ENCODE measurements around the gene GATAD2A. TPM values are rescaled to one million over a fixed set of nuclear protein-coding genes. Genes with fewer than 3 reads are reported as not detected.
A peak's percentile ranks its signal among the peaks of the same experiment; 100 is the strongest.

Gene GATAD2A
- total and polyA plus RNA-seq, 9 of the 15 experiments (the other 6 are each of a cell fraction or from before 2014, with no cell fraction given) = 2.4 to 226 (median 44.2) TPM

GRCh38 chr19:19541616-19542015 is 136.1 kb downstream of the GATAD2A start:
- Histone ChIP-seq H3K4me3 (no peak overlapping the region), H3K36me3 (ENCODE audit: control insufficient read depth, insufficient read depth, low read length) (no peaks in the 10 kb centered on the region), H3K9ac (ENCODE audit: insufficient read depth in 1 of 2, low read depth in 2 of 2, low read length in 2 of 2) (peak overlapping the region in 1 of 2 experiments; percentile 61; a peak in 1 of 4 replicates), H4K20me1 (replicated peaks; ENCODE audit: control insufficient read depth, insufficient read depth, low read length) (no peaks in the 10 kb centered on the region), H2AFZ (ENCODE audit: low read depth, low read length) (0 out of 2 replicates have a peak overlapping the region, but pooled peaks have one; percentile 39), H3K27me3 (ENCODE audit: control insufficient read depth in 2 of 2, insufficient read depth in 2 of 2, low read length in 2 of 2) (peaks cover 3 to 13% of the 10 kb centered on the region in 2 experiments; a peak in 1 of 5 replicates), H3K79me2 (ENCODE audit: control insufficient read depth, insufficient read depth, low read length) (no peaks in the 10 kb centered on the region), H3K9me1 (ENCODE audit: control insufficient read depth, insufficient read depth, low read length) (no peaks in the 10 kb centered on the region), H3K4me2 (ENCODE audit: insufficient read depth, low read length) (peak overlapping the region; percentile 38; the same call in 1 of the 2 replicates), H3K9me3 (replicated peaks; ENCODE audit: control insufficient read depth, insufficient read depth, low read depth, low read length) (no peaks in the 10 kb centered on the region; the same call in 1 of the 2 replicates), H3K4me1 (replicated peaks in 1 of 2; ENCODE audit: control insufficient read depth in 2 of 2, insufficient read depth in 2 of 2, low read length in 2 of 2) (peaks cover 2 to 73% of the 10 kb centered on the region in 2 experiments; a peak in 2 of 5 replicates), H3K27ac (ENCODE audit: extremely low read depth, low read depth, low read length) (no peak overlapping the region)
- 55% methylated on average over 16 of the region's 16 CpGs for WGBS (ENCODE audit: insufficient coverage, low coverage, missing lambda C conversion rate)
- DNase-seq (ENCODE audit: extremely low read depth in 1 of 4, low spot score in 3 of 4) (no peak), ATAC-seq (no peak), FAIRE-seq (no peak)
- ChIA-PET POLR2A (interaction anchor here (0.6 to 1.0 kb wide), 3 partner anchors 8 to 407 kb away, joined by 4 to 5 read pairs (median 4); partner anchors contain the start of gene YJEFN3), CTCF (ENCODE audit: low intra/inter-chr PET ratio) (no interaction called here)
- TF ChIP-seq ZNF354B (CRISPR knock-in tag; IDR thresholded peaks at IDR 0.05) (no peak), RBM17 (IDR thresholded peaks at IDR 0.05; ENCODE audit: borderline replicate concordance, low read depth, low read length) (no peak), ZNF778 (CRISPR knock-in tag; IDR thresholded peaks at IDR 0.05) (no peak), MEF2A (IDR thresholded peaks at IDR 0.05; ENCODE audit: control insufficient read depth, low read depth, low read length) (no peak), ZNF165 (CRISPR knock-in tag; IDR thresholded peaks at IDR 0.05; ENCODE audit: borderline replicate concordance) (no peak), ZNF282 (CRISPR knock-in tag; IDR thresholded peaks at IDR 0.05) (no peak)
- BruUV-seq (replicated peaks) = no TSS peak
- in situ Hi-C loops (cut with MboI) = loop anchor here (25.0 kb wide), 1 partner anchor 96 kb away; the partner anchor contains the start of genes GMIP and LPAR2
- intact Hi-C loops (cut with micrococcal nuclease) = no loop called here
